GM19025 (cell line): ENCODE measurements around the gene SLC51A.
"Not testable (repeated sequence)": the region's sequence is repeated elsewhere in the genome, so short reads cannot be mapped to it uniquely, and the experiment has no call there.

ENCODE experiments used
- ATAC-seq: cut with Tn5 transposase; IDR thresholded peaks from one replicate; pipeline ENCODE4 v1.9.1; 2021; ENCODE audit warnings: mild to moderate bottlenecking, low read depth, moderate library complexity; ENCODE audit not compliant: unreplicated experiment

SLC51A gene

GRCh38 chr3:196216089-196216564 lies at the start of gene SLC51A:
SLC51A (plus strand) TSS chr3:196216534; CDS start chr3:196216713, 179 bp downstream.
- ATAC-seq, result no peak

DNA sequence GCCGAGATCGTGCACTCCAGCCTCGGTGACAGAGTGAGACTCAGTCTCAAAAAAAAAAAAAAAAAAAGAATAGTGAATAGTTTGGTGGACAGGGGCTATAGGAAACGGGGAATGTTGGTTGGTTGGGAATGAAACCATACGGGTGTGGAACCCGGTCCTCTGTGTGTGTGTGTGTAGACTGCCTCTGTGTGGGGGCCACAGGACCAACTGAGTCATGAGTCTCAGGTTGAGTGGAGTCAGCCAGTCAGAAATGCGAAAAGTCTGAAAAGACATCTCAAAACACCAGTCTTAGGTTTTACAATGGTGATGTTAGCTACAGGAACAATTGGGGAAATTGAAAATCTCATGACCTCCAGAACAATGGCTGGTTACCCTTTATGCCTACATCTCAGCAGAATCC lies 49.6 kb upstream of the SLC51A start:
- ATAC-seq, result no peak

DNA sequence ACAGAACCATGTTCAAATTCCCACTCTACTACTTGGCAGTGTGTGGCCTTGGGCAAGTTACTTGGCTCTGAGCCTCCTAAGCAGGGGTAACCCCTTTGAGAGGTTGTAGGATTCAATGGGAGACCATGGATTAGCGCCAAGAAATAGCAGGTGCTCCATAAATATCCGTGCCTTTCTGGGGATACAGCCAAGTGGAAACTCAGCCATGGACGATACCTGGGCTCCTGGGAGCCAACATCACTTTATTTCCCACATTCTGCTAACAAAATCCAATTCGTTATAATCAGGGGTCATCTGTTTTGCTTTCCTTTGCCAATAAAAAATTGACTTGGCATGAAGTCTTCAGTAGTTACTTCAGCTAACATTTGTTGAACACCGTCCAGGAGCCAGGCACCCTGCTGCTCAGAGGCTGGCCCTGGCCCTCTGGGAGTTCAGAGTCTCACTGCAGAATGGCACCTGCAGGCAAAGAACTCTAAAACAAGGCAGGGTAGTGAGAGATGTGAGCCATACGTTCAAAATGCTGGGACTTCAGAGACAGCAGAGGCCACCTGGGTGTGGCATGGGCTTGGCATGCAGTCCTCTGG lies 47.4 kb upstream of the SLC51A start:
- no peak for ATAC-seq

- ATAC-seq, result no peak
Observed at GRCh38 chr3:196169836-196170240, 46.5 kb upstream of the SLC51A start.

DNA sequence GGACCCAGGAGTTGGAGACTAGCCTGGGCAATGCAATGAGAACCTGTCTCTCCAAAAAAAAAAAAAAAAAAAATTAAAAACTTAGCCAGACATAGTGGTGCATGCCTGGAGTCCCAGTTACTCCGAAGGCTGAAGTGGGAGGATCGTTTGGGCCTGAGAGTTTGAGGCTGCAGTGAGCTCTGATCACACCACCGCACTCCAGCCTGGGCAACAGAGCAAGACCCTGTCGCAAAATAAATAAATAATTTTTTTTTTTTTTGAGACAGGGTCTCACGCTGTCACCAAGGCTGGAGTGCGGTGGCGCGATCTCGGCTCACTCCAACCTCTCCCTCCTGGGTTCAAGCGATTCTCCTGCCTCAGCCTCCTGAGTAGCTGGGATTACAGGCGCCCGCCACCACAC lies 46.0 kb upstream of the SLC51A start:
- ATAC-seq, result not testable (repeated sequence)

- no peak for ATAC-seq
Observed at GRCh38 chr3:196174652-196175051, 41.7 kb upstream of the SLC51A start.

GRCh38 chr3:196175116-196175625 lies 41.2 kb upstream of the SLC51A start:
- ATAC-seq, result no peak

DNA sequence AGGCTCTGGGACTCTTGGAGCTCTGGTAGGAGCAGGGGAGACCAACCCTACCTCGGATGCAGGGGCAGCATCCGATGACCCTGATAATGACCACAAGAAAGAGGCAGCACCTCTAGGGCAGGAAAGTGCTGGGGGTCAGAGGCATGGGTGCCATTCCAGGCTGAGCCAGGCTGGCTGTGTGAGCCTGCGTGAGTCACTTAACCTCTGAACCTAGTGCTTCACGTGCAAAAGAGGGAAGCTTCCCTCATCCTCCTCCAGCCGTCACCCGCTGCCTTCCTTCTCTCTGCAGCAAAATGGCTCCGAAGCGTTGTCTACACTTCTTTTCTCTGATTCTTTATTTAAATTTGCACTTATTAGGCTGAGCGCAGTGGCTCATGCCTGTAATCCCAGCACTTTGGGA lies 40.6 kb upstream of the SLC51A start:
- ATAC-seq, result no peak

DNA sequence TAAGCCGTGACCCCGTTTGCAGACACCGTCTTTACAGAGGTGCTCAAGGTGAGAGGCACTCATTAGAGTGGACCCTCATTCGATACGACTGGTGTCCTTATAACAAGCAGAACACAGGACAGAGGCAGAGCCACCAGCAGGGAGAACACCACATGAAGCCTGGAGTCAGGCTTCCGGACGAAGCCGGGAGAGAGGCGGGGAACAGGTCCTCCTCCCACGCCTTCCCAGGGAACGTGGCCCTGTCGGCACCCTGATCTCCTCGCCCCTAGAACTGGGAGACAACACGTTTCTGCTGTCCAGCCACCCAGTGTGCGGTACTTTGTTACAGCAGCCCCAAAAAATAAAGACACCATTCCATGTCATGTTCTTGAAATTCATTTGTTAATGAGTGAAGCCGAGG lies 38.8 kb upstream of the SLC51A start:
- no peak for ATAC-seq

DNA sequence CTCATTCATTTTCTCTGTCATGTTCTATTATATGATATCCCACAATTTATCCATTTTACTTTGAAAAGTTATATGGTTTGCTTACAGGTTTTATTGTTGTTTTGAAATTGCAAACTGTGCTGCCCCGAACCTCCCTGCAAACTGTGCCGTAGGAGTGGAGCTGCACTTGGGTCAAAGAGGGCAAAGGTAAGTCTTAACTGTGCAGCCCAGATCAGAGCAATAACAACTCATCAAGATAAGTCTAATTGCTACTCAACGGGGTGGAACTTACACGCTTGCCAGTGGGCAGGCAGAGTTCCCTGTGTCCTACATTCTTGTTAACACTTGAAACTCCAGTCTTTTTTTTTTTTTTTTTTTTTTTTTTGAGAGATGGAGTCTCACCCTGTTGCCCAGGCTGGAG lies 38.4 kb upstream of the SLC51A start:
- ATAC-seq, result no peak

GRCh38 chr3:196178993-196179379 lies 37.3 kb upstream of the SLC51A start:
- no peak for ATAC-seq

- ATAC-seq, result peak; percentile 64
Observed at GRCh38 chr3:196179380-196180308, 36.7 kb upstream of the SLC51A start.

- no peak for ATAC-seq
Observed at GRCh38 chr3:196180346-196180745, 36.0 kb upstream of the SLC51A start.

DNA sequence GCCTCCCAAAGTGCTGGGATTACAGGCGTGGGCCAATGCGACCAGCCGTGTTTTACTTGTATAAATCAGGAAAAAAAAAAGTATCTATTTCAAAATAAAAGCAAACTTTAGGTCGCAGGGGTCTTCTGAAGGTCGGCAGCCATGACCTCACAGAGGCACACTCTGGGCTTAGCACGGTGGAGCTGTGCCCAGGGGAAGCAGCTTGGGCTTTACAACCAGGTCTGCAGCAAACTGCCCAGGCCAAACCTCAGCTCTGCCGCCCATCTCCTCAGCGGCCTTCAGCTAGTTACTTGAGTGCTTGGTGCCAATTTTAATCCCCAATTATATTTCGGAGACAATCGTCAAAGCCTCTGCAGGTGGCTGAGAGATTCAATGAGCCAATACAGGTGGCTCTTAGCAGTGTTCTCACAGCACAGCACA lies 35.2 kb upstream of the SLC51A start:
- ATAC-seq, result no peak

DNA sequence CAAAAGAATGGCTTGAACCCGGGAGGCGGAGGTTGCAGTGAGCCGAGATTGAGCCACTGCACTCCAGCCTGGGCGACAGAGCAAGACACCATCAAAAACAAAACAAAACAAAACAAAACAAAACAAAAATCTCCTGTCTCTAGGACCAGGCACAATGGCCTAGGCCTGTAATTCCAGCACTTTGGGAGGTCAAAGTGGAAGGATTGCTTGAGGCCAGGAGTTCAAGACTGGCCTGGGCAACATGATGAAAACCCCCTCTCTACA lies 32.2 kb upstream of the SLC51A start:
- ATAC-seq, result not testable (repeated sequence)

GRCh38 chr3:196184881-196185280 lies 31.5 kb upstream of the SLC51A start:
- ATAC-seq, result no peak

GRCh38 chr3:196186651-196187573 lies 29.4 kb upstream of the SLC51A start:
- ATAC-seq, result no peak

GRCh38 chr3:196189566-196190347 lies 26.6 kb upstream of the SLC51A start:
- no peak for ATAC-seq

GRCh38 chr3:196192036-196192523 lies 24.3 kb upstream of the SLC51A start:
- ATAC-seq, result peak; percentile 57

GRCh38 chr3:196192524-196193051 lies 23.7 kb upstream of the SLC51A start:
- ATAC-seq, result peak; percentile 21
